NCI-H526 (cell line): ENCODE data around the gene UBL3.

Experiments
- DNase-seq, 2 experiments: peaks; one replicate each; lab custom pipeline; 2025; lab: John Stamatoyannopoulos, UW

UBL3 gene, protein sequence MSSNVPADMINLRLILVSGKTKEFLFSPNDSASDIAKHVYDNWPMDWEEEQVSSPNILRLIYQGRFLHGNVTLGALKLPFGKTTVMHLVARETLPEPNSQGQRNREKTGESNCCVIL

DNA sequence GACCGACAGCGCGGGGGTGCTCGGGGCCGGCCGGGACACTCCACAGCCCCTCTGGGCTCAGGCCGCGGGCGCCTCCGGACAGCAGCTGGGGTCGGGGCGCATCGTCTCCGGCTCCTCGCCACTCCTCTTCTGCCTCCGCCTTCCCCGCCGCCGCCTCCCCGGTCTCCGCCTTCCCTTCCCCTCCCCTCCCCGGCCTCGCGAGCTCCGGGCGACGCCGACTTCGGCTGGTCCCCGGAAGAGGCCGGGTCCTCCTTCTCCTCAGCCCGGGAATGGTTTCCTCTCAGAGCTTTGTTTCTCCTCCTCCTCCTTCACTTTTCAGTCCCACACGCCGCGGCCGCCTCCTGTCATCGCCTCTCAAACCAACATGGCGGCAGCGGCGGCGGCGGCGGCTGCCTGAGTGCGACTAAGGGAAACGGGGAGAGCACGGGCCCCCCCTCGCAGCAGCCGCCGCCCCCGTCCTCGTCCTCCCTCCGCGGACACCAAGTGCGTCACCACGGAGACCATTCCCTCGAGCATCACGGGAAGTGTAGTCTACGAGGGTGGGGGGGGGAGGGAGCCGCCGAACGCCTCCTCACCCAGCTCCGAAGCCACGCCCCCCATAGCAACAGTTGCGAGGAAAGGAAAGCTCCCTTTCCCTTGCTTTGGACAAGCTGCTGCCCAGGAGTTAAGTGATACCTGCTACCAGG lies at the start of gene UBL3:
Gene UBL3, minus strand, starts transcription at position 405 of the 686 bp plus-strand sequence. CDS start 1,079 bp downstream, outside the sequence.
- peak; percentile 98 to 99 for DNase-seq

DNA sequence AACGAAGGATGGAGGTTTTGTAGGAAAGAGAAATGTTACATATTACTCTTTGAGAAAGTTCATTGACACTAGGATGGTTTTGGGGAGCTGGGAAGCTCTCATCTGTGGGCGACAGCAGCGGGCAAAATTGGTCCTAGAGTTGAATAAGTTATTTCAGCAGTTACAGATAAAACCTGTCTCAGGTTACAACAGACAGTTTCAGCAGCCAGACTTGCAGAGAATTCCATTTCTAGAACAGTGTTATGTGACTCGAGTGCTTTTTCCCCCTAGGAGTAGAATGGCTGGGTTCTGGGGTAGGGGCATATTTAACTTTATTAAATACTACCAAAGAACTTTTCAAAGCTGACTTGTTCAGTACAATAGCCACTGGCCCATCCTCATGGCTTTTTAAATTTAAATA lies 46.7 kb upstream of the UBL3 start:
- DNase-seq = no peak

DNA sequence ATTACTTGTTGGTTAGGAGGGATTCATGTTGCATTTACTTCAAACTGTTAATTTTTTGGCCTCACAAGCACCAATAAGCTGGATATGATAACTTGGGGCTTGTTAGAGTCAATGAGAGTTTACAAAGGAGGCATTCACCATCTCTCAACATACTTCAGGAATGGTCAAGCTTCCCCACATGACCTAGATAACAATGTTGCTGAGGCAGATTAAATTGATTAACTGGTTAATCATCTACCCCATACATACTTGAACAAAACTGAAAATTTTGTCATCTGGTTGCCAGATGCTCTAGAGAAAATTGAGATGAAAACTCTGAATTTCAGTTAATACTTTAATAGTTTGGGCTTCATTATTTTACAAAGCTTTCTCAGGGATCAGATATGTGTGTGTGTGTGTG lies 43.0 kb upstream of the UBL3 start:
- no peak for DNase-seq

DNA sequence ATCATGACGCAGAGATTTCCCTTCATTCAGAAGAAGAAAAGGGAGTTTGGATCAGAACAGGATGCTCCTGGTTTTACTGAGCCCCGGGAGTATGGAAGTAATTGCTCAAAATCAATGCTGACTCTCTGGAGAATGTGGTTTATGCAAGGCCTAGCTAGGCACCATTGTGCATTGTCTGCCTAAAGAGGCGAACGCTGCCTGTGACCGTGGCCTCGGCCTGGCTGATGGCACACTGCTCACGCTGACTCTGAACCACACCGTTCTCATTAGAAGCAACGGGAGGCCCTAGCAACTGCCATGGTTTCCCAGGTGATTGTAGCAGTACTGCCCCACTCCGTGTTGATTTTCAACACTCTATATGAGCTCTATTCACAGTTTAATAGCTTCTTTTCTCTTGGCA lies 41.7 kb upstream of the UBL3 start:
- DNase-seq = peak in 1 of 2 experiments; percentile 30

DNA sequence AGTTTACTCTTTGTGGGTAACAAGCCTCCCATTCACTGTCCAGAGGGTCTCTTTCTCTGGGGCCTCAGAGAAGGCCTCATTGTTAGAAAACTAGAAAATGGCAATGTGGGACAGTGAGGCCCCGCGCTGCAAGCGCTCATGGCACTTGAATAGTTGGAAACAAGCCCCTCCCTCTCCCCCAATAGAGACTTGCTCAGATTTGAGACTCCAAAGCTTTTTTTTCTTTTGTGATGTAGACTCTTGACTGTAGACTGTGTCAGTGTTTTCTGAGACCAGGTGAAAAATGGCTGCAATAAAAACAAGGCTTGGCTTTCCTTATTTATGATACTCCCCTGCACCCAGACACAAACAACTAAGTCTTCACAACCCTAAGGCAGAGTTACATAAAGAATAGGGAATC lies 38.7 kb upstream of the UBL3 start:
- DNase-seq = no peak

DNA sequence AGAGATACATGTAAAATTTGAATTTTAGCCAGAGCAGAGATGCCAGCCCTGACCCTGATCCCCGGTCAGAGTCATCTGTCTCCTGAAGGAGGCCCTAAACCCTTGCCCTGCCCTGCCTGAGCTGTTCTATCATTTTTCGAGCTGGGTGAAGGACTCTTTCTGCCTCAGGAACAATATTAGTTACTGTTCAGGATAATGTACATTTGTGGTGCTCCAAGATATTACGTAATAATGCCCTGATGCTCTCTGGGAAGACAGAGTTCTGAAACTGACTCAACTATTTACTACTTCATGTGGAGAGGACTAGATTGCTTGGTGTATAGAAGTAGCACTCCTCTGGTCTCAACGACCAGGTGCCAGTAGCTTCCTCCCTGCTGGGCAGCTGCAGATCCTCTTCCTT lies 37.9 kb upstream of the UBL3 start:
- DNase-seq = no peak

DNA sequence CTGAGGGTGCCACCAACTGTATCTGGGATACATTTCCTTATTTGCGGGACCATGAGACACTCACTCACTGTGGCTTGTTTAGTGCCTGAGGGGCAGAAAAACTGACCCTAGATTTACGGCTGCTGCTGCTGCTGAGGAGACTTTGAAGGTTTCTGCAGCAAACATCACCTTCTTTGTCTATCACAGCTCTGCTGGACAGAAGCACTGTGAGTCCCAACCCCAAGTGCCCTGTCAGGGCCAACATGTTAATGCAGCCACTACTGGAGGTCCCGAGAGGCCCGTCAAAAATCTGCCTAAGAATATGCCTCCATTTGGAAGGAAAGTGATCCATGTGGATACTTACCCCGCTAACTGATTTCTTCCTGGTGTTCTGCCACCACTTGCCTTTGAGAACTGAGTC lies 37.3 kb upstream of the UBL3 start:
- DNase-seq = no peak

DNA sequence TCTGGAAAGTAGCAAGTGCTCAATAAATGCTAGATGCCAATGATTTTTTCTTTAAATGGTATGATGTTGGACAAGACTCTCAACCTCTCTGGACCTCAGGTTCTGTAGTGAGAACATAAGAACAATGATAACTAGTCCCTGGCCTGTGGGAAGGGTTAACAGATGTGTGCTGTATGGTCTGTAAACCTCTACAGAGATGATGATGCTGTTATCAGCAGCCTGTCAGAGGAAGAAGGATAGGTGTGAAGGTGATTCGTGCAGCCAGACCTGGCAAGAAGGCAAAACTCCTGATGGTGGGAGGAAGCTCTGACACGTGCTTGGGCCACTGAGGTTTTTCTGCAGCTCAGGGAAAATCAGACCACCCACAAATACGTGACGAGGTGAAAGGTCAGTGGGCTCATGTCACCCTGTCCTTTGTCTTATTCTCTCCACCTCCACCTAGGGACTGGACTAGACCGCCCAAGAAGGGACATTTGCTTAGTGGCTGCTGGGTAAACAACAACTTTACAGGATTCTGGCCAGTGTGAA lies 36.7 kb upstream of the UBL3 start:
- DNase-seq = no peak

DNA sequence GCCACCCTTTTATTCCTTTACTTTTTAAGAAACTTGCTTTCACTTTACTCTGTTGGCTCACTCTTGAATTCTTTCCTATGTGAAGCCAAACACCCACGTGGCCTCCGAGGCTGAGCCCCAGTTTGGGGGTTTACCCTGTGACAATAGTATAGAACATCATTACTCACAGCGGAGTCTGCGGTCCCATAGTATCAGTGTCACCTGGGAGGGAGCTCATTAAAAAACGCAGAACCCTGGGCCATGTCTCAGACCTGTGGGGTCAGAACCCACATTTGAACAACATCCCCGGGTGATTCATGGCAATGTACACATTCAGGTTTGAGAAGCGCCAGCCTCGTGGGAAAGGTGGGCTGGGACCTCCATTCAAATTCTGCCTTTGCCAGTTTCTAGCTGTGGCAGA lies 36.0 kb upstream of the UBL3 start:
- DNase-seq = no peak

DNA sequence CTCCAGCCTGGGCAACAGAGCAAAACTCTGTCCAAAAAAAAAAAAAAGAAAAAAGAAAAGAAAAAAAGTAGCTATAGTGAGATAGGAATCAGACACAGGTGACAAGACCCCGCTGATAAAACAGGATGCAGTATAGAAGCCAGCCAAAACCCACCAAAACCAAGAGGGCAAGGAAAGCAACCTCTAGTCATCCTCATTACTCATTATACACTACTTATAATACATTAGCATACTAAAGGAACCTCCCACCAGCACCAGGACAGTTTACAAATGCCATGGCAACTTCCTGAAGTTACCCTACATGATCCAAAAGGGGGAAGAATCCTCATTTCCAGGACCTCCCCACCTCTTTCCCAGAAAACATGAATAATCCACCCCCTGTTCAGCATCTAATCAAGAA lies 35.6 kb upstream of the UBL3 start:
- no peak for DNase-seq

DNA sequence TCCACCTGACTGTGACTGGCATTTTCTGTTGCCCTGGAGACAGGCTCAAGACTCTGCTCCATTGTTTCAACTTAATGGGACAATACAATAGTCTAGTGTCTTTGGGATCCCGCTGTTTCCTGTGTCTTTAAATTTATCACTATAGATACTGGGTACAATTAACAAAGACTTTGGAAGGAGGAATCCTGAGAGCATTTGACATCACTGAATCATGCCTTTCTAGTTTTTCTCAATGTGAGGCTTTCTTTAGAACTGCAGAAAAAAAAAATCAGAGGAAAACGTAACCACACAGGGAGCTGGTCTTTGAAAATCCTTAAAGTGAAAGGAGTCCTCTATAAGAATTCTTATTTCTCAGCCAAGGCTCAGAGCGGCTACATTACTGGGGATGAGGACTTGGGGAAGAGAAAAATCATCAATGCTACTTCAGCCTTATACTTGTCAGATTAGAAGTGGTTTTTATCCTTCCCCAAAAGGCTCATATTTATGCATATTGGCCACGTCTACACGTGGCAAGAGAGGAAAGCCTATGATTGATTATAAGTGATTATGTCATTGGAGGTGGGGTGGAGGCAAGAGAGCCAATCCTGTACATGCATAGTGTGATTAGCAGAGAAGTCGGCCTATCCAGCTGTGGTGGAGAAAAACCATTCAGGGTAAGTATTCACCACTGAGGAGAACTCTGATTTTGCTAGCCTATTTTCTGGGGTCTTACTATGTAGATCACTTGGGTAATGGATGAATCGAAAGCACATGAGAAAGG lies 34.4 kb upstream of the UBL3 start:
- peak in 1 of 2 experiments; percentile 15 for DNase-seq

DNA sequence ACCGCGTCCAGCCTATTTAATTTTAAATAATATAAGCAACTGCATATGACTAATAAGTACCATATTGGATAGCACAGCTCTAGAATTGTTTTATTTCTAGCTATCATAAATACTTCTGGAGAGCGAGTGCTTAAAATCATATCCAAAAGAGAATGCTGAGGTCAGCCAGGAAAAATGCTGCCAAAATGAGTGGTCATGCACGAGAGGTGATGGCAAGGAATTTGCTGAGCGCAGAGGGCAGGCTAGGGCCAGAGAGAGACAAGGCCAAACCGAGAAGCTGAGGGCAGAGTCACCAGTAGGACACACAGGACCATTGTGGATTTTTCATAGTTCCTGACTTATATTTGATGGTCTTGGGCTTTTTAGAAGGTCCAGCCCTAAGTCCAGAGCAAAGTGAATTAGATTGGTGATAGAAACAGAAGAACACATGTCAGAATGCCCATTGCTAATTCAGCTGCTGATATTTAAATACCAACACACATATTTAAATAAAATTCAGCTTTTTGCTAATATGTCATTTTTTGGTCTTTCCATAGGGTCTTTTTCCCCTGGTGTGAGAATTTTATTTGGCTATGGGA lies 33.6 kb upstream of the UBL3 start:
- DNase-seq = no peak

DNA sequence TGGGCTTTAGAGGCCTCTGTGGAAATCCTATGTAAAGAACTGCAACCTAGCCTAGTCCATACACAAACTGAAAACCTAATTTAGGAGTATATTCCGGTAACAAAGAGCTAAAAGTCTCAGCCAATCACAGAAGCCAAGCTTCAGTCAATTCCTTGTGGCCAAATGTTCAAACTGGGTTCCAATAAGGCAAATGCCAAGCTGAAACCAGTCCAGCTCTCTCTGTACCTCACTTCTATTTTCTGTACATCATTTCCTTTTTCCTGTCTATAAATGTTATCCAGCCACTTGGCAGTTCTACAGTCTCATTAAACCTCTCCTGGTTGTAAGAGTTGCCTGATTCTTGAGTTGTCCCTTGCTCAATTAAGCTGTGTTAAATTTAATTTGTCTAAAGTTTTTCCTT lies 31.7 kb upstream of the UBL3 start:
- DNase-seq = no peak

DNA sequence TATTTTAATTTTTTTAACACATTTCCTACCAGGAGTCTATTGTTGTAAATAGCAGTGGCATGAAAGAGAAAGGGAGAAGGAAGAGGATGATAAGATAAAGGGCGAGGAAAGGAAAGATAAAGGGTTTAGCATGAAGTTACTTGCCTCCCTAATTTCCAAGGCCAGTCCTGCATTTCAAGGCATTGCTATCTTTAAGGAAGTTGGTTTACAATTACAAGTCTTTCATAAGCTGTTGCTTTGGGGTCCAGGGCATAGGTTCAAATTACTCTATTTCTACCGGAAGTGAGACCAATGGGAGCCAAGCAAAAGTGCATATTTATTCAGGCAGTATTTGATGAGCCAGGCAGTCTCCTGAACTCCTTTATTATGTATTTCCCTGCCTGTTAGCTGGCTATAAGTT lies 27.7 kb upstream of the UBL3 start:
- DNase-seq = no peak

DNA sequence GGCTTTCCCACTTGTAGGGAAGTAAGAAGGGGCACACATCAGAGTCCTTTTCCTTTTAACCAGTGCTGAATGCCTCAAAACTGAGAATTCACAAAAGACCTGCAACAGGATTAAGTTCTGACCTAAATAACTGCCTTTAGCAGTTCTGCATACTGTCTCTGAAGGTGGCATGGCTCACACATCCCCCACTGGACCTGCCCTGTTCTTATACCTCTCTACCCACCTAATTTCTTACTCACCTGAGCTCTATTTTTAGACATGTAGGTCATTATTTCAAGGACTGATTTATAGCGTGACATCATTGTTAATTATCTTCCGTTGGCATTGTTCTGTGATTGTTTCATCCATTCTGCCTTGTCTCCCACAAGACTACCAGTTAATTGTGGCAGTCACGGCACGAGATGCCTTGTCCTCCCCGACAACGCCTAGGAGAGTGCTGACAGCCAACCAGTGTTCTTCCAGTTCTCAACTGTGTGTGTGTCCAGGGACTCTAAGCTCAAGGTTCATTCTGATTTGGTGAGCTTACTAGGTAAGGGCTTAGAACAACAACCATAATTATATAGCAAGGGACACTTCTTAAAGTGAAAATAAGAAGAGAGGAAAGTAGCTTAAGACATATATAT lies 27.1 kb upstream of the UBL3 start:
- no peak for DNase-seq

DNA sequence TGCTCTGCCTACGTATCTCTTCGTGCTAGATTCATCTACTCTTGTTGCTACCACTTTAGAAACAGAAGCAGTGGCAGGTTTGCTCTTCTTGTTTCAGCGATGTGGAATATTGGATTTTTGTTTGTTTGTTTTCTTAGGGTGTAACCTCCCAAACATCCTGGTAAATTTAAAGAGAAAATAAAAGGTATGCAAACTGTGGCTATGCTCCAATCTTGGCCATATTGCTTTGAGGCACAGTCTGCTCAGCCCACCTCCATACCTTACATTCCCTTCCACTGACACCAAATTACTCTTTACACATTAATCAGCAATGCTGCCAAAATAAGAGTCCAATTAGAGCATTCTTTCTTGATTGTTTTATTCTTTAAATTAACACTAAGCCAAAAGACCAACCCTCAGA lies 25.2 kb upstream of the UBL3 start:
- no peak for DNase-seq

DNA sequence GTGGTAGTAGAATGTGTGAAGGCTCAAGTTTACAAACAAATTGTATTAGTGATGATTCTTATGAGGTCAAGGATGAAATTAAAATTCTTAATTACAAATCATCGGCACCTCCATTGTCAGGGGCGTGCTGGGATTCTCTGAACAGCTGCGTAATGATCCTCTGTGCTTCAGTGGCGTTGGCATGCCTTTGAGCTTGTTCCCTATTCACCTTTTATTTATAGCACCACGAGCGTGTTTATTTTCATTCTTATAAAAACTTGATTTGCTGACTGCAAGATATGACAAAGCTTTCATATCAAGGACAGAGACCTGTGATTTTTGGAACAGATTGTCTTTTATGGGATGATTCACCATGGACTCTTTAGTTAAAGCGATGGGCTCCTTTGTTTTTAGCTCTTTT lies 18.2 kb upstream of the UBL3 start:
- DNase-seq = no peak

DNA sequence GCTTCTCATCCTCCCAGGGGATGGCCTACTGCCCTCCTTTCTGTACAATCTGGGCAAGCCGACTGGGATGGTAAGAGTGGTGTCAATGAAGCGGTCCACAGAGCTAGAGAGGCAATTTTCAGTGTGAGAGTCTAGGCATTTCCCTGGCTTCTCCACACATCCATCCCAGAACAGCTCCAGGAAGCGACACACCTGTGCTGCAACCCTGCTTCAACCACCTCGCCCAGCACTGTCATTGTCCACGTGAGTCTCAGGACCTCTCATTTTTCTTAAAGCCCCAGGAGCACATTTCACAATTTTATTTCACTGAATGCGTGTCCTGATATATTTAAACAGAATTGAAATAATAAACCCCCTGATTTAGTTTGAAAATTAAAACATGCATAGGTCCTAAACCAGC lies 15.5 kb upstream of the UBL3 start:
- DNase-seq = no peak

DNA sequence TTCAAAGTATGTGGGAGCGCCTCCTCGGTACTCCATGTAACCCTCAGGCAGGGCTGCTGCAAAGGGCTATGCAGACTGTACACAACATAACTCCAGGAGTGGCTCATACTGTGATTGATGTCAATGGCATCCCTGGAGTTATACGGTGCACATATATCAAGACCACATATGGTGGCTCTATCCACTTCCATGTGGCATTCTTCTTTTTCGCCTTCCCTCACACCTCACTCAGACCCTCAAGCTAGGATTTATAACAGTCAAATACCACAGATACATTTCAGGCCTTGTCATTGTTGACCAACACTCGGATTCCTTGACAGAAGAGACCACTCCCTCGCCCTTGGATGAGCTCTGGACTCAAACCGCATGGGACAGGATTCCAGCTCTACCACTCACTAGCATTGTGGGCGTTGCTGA lies 11.3 kb upstream of the UBL3 start:
- DNase-seq = no peak

DNA sequence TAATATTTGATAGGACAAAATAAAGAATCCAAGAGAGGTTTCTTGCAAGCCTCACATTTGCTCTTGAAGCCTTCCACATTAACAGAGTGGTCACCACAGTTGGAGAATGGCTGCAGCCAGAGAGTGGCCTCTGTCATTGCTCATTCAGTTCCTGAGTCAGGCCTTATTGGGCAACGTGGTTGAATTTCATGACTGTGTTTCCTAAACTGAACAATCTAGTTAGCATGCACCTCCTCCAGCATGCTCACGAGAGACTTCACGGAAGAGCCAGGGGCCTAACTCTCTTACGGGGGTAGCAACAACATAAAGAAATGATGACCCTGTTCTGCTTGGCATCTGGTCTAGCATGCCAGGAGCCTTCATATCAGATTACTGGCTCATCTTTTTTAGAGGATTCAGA lies 9.6 kb upstream of the UBL3 start:
- no peak for DNase-seq

DNA sequence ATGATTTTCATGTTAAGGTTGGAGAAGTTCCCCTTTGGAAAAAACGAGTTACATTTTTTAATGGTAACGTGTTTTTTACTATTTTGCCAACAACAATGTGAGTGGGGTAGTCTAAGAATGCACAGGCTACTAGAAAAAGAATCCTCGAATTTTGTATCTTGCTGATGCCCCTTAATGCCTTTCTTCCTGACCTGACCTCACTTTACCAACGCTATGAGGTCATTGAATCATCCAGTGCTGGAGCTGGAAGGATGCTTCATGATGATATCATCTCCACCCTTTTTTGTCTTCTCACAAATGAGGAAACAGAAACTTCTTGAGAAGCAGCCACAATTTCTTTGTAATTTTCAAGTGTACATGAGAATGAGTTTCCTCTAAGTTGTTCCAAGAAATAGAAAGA lies 8.2 kb upstream of the UBL3 start:
- DNase-seq = no peak

DNA sequence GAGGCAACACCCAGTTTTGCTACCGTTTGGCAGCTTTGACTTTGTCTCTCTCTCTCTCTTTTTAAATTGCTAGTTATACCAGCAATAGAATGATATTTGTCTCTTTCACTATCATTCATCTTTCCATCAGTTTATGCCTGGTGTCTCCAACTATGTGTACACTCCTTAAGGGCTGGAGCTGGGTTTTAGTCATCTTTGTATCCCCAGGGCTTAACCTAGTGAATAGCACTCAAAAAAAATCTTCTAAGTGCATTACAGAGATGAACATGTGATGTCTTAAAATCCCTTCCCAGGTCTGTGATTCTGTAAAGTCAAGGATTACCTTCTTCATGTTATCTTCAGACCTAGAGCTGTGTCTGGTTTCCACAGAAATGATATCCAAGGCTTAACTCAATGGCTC lies 7.8 kb upstream of the UBL3 start:
- no peak for DNase-seq
